OCI-M1 (cell line): ENCODE data around the gene ST7L.

Source experiments
- DNase-seq: peaks from one replicate; lab custom pipeline; 2025; lab: John Stamatoyannopoulos, UW

ST7L gene

GRCh38 chr1:112618114-112618720, 724 bp downstream of the ST7L start:
- DNase-seq = peak; percentile 79

- peak; percentile 59 for DNase-seq
Observed at GRCh38 chr1:112614460-112615065, 4.4 kb downstream of the ST7L start.

GRCh38 chr1:112605633-112606327, 13.2 kb downstream of the ST7L start:
- DNase-seq = no peak

- no peak for DNase-seq
Observed at GRCh38 chr1:112603541-112603940, 15.4 kb downstream of the ST7L start.

- DNase-seq = no peak
Observed at GRCh38 chr1:112603012-112603411, 15.9 kb downstream of the ST7L start.

GRCh38 chr1:112599477-112599876, 19.5 kb downstream of the ST7L start:
- no peak for DNase-seq

GRCh38 chr1:112594208-112594876, 24.6 kb downstream of the ST7L start:
- no peak for DNase-seq

GRCh38 chr1:112589766-112590165, 29.2 kb downstream of the ST7L start:
- DNase-seq = no peak

GRCh38 chr1:112583366-112583765, 35.6 kb downstream of the ST7L start:
- DNase-seq = no peak

- DNase-seq = no peak
Observed at GRCh38 chr1:112581586-112582192, 37.3 kb downstream of the ST7L start.

GRCh38 chr1:112579801-112580510, 39.0 kb downstream of the ST7L start:
- DNase-seq = no peak

GRCh38 chr1:112576240-112576639, 42.7 kb downstream of the ST7L start:
- no peak for DNase-seq

- no peak for DNase-seq
Observed at GRCh38 chr1:112575154-112575804, 43.7 kb downstream of the ST7L start.

GRCh38 chr1:112565800-112566199, 53.1 kb downstream of the ST7L start:
- no peak for DNase-seq

GRCh38 chr1:112564081-112564480, 54.9 kb downstream of the ST7L start:
- no peak for DNase-seq

- DNase-seq = no peak
Observed at GRCh38 chr1:112563341-112563740, 55.6 kb downstream of the ST7L start.

- no peak for DNase-seq
Observed at GRCh38 chr1:112558634-112559033, 60.3 kb downstream of the ST7L start.

GRCh38 chr1:112557385-112557784, 61.6 kb downstream of the ST7L start:
- peak; percentile 21 for DNase-seq

- no peak for DNase-seq
Observed at GRCh38 chr1:112554411-112554810, 64.5 kb downstream of the ST7L start.

GRCh38 chr1:112549590-112549989, 69.4 kb downstream of the ST7L start:
- DNase-seq = no peak

GRCh38 chr1:112548547-112548946, 70.4 kb downstream of the ST7L start:
- peak; percentile 68 for DNase-seq
